Panc1 (cell line): ENCODE data around the gene SCN9A.

Experiments
- CTCF ChIP-seq: fragments of 450-650 bp; IDR thresholded peaks from 2 replicates; pipeline ENCODE4 v1.5.1; 2017; ENCODE audit warnings: mild to moderate bottlenecking
- REST ChIP-seq, 2 experiments: IDR thresholded peaks; 2 replicates each; pipeline ENCODE4 v1.6.1; 2011 to 2012; ENCODE audit warnings: low read depth in 2 of 2, control low read depth in 1 of 2, low read length in 1 of 2, mild to moderate bottlenecking in 1 of 2, moderate library complexity in 1 of 2; ENCODE audit not compliant: insufficient read depth in 1 of 2

- TF ChIP-seq REST (IDR thresholded peaks at IDR 0.05; ENCODE audit: insufficient read depth in 1 of 2, low read depth in 2 of 2, low read length in 1 of 2) (no peak), CTCF (no peak)
These were observed 11.1 kb downstream of the SCN9A start for GRCh38 chr2:166364476-166365161.
